VCaP (cell line): ENCODE results near the gene HIC1.

Experiments used
- H3K27ac ChIP-seq: fragments of 450-650 bp; 2 replicates; pipeline ENCODE4 v1.5.1; 2017
- TF ChIP-seq, protein P1 (sequence below): fragments of 450-650 bp; conservative IDR thresholded peaks from 2 replicates; pipeline ENCODE4 v1.5.1; 2017; ENCODE audit warnings: mild to moderate bottlenecking, moderate library complexity

The HIC1 gene

DNA sequence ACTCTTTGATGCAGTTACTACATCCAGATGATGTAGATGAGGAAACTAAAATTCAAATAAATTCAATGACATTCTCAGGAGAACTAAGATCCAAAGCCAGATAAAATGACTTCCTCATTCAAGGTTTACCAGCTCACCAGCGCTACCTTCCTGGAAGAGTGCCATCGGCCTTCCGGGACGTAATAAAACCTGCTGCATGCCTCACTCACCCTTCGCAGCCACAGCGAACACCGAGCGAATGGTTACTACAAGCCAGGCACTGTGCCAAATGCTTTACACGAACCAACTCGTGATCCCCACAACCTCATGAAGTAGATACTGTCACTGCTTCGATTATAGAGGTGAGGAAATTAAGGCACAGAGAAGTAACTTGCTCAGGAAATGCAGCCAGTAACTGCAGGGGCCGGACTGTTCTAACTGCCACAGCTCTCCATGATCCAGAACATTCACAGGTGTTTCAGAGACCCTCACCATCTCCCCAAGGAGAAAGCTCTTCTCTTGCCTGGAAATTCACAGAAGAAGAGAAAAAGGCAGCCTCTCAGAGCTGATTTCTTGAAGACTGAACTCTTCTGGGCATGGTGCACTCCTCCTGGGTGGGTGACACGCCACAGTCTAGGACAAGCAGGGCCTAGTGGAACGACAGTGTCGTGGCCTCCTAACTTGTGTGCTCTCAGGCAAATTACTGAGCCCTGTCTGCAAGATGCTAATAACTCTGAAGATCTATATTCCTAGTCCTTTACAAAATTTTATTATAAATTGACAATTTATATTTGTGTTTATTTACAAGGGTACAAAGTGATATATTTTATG, 46.8 kb downstream of the HIC1 start:
- peak overlapping the region; percentile 90 for H3K27ac ChIP-seq
- TF ChIP-seq, protein P1, sequence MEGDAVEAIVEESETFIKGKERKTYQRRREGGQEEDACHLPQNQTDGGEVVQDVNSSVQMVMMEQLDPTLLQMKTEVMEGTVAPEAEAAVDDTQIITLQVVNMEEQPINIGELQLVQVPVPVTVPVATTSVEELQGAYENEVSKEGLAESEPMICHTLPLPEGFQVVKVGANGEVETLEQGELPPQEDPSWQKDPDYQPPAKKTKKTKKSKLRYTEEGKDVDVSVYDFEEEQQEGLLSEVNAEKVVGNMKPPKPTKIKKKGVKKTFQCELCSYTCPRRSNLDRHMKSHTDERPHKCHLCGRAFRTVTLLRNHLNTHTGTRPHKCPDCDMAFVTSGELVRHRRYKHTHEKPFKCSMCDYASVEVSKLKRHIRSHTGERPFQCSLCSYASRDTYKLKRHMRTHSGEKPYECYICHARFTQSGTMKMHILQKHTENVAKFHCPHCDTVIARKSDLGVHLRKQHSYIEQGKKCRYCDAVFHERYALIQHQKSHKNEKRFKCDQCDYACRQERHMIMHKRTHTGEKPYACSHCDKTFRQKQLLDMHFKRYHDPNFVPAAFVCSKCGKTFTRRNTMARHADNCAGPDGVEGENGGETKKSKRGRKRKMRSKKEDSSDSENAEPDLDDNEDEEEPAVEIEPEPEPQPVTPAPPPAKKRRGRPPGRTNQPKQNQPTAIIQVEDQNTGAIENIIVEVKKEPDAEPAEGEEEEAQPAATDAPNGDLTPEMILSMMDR: no peak

DNA sequence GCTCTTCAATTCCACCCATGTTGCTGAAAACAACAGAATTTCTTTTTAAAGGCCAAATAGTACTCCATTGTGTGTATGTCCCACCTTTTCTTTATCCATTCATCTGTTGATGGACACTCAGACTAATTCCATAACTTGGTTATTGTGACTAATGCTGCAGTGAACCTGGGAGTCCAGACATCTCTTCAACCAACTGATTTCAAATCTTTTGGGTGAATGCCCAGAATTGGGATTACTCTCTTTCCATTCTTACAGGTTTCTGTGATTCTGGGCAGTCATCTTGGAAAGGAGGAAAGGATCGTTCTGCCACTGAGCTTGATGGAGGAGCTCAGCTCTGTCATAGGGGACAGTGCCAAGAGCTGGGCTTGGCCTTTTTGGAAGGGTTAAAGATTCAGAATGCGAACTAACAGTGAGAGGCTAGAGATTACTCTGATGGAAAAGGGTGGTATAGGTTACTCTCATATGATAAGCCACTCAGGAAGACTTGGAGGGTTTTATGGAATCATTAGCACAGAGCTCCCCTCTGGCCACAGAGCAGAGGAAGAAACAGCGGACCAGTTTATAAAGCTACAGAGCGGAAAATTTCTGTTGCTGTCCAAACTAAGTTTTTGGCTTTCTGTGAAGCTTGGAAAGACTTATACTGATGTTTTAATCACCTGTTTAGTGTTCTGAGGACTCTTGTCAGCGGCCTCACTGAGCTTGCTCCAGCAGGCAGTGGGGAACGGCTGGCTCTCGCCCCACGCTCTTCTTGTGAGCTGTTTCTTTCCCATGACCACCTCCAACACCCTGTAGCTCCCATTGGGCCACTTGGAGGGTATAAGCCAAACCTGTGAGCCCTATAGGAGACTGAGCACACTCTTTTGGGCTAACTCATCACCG, 48.3 kb downstream of the HIC1 start:
- TF ChIP-seq, protein P1: no peak
- peak overlapping the region; percentile 90; the same call in 1 of the 2 replicates for H3K27ac ChIP-seq

DNA sequence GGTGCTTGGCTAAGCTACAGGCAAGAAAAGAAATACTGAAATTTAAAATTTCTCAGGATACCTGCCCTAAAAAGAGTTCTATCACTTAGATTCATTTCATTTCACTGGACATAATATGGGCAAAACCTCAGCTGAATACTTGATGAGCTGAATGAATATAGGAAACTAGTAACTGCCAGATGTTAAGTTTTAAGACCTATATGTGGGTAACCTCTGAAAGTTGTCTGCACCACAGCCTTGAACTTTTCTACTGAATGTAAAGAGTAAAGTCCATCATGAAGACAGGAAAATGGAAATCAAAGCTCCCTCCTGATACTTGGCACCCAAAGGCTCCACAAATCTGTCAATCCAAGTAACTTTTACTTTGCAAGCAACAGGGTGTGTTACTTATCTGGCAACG, 50.8 kb downstream of the HIC1 start:
- H3K27ac ChIP-seq: no peak overlapping the region

DNA sequence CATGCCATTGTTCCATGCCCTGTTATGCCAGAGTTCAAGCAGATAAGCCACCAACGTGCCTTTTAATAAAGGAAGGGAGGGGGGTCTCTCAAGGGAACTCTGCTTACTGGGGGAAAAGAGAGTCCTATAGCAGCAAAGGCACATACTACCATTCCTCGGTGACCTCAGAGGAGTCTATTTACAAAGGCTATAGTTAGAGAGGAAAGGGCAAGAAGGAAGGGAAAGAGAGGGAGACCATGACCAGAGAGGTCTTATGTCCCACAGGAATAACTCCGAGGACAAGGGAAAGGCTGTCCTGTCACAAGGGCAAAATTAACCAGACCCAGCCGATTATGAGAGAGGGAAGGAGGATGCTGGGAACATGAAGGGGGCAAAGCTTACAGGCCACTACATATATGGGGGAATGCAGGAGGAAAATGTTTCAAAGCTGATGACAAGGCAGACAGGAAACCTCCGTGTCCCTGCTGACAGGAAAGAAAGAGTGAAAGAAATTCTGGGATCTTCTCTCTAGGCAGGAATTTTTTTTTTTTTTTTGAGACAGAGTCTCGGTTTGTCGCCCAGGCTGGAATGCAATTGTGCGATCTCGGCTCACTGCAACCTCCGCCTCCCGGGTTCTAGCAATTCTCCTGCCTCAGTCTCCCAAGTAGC, 51.5 kb downstream of the HIC1 start:
- TF ChIP-seq, protein P1: no peak
- no peak overlapping the region for H3K27ac ChIP-seq

More for the DNA sequence above, 50.8 kb downstream of the HIC1 start:
- TF ChIP-seq, protein P1: no peak

DNA sequence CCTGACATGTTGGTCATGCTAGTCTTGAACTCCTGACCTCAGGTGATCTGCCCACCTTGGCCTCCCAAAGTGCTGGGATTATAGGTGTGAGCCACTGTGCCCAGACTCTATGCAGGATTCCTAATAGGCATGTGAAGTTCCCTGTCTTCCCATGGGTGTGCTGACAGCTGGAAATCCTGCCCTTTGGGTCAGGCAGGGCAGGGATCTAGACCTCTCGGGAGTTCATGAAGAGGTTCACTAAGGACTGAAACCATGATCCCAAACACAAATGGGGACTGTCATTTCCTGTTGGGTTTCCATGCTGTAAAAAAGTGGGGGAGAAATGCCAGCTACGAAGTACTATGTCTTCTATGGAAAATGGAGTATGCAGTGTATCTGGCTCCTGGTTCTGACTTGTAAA, 52.1 kb downstream of the HIC1 start:
- H3K27ac ChIP-seq: no peak overlapping the region
- TF ChIP-seq, protein P1: no peak

DNA sequence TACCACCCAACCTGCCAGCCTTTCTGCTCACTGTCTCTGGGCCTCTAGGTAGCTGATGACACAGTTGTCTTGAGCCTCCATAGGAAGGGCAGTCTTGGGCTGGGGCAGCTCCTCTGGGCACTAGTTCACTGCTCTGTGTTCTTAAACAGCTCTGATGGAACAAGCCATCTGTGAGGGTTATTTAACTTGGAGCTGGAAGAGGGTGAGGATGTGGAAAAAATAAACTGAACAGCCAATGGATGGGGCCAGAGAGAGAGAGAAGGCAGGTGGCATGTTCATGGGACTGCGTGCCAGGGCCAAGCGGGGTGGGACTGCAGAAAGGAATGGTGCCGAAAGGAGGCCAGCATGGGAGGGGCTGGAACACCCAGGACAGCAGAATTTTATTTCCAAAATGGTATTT, 52.6 kb downstream of the HIC1 start:
- TF ChIP-seq, protein P1: no peak
- no peak overlapping the region for H3K27ac ChIP-seq

DNA sequence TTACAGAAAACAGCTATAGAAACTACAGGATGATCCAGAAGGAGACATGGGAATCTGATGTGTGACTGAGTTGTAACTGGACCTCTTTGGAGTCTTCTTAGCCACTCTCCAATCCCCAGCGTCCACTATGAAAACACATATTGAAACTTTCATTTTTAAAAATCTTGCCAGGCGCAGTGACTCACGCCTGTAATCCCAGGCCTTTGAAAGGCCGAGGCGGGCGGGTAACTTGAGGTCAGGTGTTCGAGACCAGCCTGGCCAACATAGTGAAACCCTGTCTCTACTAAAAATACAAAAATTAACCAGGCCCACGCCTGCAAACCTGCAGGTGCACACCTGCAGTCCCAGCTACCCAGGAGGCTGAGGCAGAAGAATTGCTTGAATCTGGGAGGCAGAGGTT, 53.3 kb downstream of the HIC1 start:
- no peak overlapping the region for H3K27ac ChIP-seq
- TF ChIP-seq, protein P1: no peak
